GM12892 (cell line): ENCODE measurements around the gene NBDY.

Experiments used
- POLR2A ChIP-seq: IDR thresholded peaks from 2 replicates; pipeline ENCODE4 v1.6.1; 2011; ENCODE audit warnings: low read depth, low read length, control low read depth
- TAF1 ChIP-seq: IDR thresholded peaks from 2 replicates; pipeline ENCODE4 v1.6.1; 2011; ENCODE audit warnings: low read depth, mild to moderate bottlenecking, control low read depth, low read length, borderline replicate concordance

- no peak for TF ChIP-seq POLR2A
- TF ChIP-seq TAF1: no peak
Measured at GRCh38 chrX:56728752-56729151, 291 bp upstream of the NBDY start.
